Measurements from ENCODE around the gene TBC1D5. TPM values are rescaled to one million over a fixed set of nuclear protein-coding genes. Genes with fewer than 3 reads are reported as not detected.
A peak's percentile ranks its signal among the peaks of the same experiment; 100 is the strongest.

The TBC1D5 gene
- total and polyA plus RNA-seq, 2 of the 4 experiments (the other 2 are of a cell fraction): 16.4 to 57.0 TPM

- no peak overlapping the region for H3K18ac ChIP-seq (ENCODE audit: low read depth, low read length)
- DNase-seq (peak; percentile 61), ATAC-seq (ENCODE audit: low read depth) (peak; percentile 51)
- no peak overlapping the region for H2BK20ac ChIP-seq (ENCODE audit: low read depth, low read length)
- no peak overlapping the region for H3K27ac ChIP-seq (ENCODE audit: insufficient read depth, low read length)
- intact Hi-C loops (cut with micrococcal nuclease): loop anchor here (2.0 to 5.0 kb wide), 3 partner anchors 99 to 211 kb away; partner anchors contain the start of gene TBC1D5
- H3K9ac ChIP-seq (ENCODE audit: low read depth, low read length): no peak overlapping the region
- BruUV-seq (replicated peaks): no TSS peak
- peaks cover 0 to 5% of the 10 kb centered on the region in 2 experiments; a peak in 2 of 4 replicates for H3K79me1 ChIP-seq (ENCODE audit: low read depth in 1 of 2, low read length in 2 of 2)
- no peaks in the 10 kb centered on the region; the same call in 1 of the 2 replicates for H4K20me1 ChIP-seq (ENCODE audit: insufficient read depth, low read length)
- no peaks in the 10 kb centered on the region for H3K9me3 ChIP-seq (ENCODE audit: control insufficient read depth, insufficient read depth, low read length)
- no peak overlapping the region for H4K5ac ChIP-seq (ENCODE audit: low read depth, low read length)
- no peak overlapping the region for H2BK15ac ChIP-seq (ENCODE audit: low read depth, low read length)
- in situ Hi-C loops (cut with MboI; ENCODE audit: low sequenced_read_pairs): loop anchor here (10.0 to 25.0 kb wide), 2 partner anchors 191 to 469 kb away; no protein-coding TSS in a partner anchor
- no peak overlapping the region for H3K23ac ChIP-seq (ENCODE audit: low read depth, low read length)
- ChIA-PET POLR2A (ENCODE audit: unreplicated experiment) (no interaction called here), CTCF (interaction anchor here (0.5 to 0.7 kb wide), 2 partner anchors 222 to 387 kb away, joined by 3 read pairs; no protein-coding TSS in a partner anchor)
- no peak overlapping the region for H3K56ac ChIP-seq (ENCODE audit: extremely low read depth, insufficient read depth, low read length)
- H3K36me3 ChIP-seq (ENCODE audit: control insufficient read depth, insufficient read depth, low read length): no peaks in the 10 kb centered on the region
- H3K4me1 ChIP-seq (ENCODE audit: control insufficient read depth, insufficient read depth, low read length): peaks cover 1% of the 10 kb centered on the region
- H4K91ac ChIP-seq (ENCODE audit: insufficient read depth, low read depth, low read length): no peak overlapping the region
- H3K4me2 ChIP-seq (ENCODE audit: low read depth, low read length): peak overlapping the region; percentile 78; the same call in 1 of the 2 replicates
- H4K8ac ChIP-seq (ENCODE audit: low read depth in 2 of 2, low read length in 2 of 2): no peak overlapping the region
- H3K4me3 ChIP-seq (ENCODE audit: insufficient read depth, low read depth, low read length): no peak overlapping the region
- no peak overlapping the region for H2AK5ac ChIP-seq (ENCODE audit: low read depth, low read length)
- no peak overlapping the region for H2AK9ac ChIP-seq (replicated peaks; ENCODE audit: low read depth, low read length, poor library complexity)
- no peak overlapping the region for H3K14ac ChIP-seq (replicated peaks; ENCODE audit: low read depth, low read length)
- no CpG with 5 or more reads among the region's 4 CpGs for WGBS, 2 experiments (ENCODE audit: extremely low coverage in 2 of 2, insufficient read length in 1 of 2)
- H3K4ac ChIP-seq (ENCODE audit: low read depth, low read length): no peak overlapping the region
- H2BK5ac ChIP-seq (ENCODE audit: low read depth, low read length, poor library complexity, severe bottlenecking): no peak overlapping the region
- no peaks in the 10 kb centered on the region for H3K9me1 ChIP-seq (ENCODE audit: insufficient read depth, low read length)
- no peak for TF ChIP-seq SMC3 (IDR thresholded peaks at IDR 0.05; ENCODE audit: low read depth, low read length)
- TF ChIP-seq POLR2A (IDR thresholded peaks at IDR 0.05; ENCODE audit: low read depth, low read length): no peak
- no peak for TF ChIP-seq CHD1 (IDR thresholded peaks at IDR 0.05; ENCODE audit: low read depth, low read length)
- TF ChIP-seq CEBPB (IDR thresholded peaks at IDR 0.05; ENCODE audit: low read depth, low read length): peak; percentile 61; the same call in 1 of the 2 replicates
- TF ChIP-seq ELK1 (IDR thresholded peaks at IDR 0.05; ENCODE audit: borderline replicate concordance, low read depth, low read length): no peak
- TF ChIP-seq BHLHE40 (IDR thresholded peaks at IDR 0.05; ENCODE audit: low read depth, low read length): no peak
- H2AFZ ChIP-seq (replicated peaks; ENCODE audit: low read length, poor library complexity): no peak overlapping the region
- H3K27me3 ChIP-seq (ENCODE audit: control insufficient read depth, insufficient read depth, low read length): no peaks in the 10 kb centered on the region
- no peak overlapping the region for H2BK120ac ChIP-seq (ENCODE audit: low read depth, low read length)
- dilution Hi-C loops (cut with HindIII; ENCODE audit: low sequenced_read_pairs, unreplicated experiment): no loop called here
Observed at GRCh38 chr3:17643691-17644090, 98.7 kb downstream of the TBC1D5 start.

Measured in IMR-90 (cell line).